ENCODE measurements around the gene KLHL30.

The KLHL30 gene

DNA sequence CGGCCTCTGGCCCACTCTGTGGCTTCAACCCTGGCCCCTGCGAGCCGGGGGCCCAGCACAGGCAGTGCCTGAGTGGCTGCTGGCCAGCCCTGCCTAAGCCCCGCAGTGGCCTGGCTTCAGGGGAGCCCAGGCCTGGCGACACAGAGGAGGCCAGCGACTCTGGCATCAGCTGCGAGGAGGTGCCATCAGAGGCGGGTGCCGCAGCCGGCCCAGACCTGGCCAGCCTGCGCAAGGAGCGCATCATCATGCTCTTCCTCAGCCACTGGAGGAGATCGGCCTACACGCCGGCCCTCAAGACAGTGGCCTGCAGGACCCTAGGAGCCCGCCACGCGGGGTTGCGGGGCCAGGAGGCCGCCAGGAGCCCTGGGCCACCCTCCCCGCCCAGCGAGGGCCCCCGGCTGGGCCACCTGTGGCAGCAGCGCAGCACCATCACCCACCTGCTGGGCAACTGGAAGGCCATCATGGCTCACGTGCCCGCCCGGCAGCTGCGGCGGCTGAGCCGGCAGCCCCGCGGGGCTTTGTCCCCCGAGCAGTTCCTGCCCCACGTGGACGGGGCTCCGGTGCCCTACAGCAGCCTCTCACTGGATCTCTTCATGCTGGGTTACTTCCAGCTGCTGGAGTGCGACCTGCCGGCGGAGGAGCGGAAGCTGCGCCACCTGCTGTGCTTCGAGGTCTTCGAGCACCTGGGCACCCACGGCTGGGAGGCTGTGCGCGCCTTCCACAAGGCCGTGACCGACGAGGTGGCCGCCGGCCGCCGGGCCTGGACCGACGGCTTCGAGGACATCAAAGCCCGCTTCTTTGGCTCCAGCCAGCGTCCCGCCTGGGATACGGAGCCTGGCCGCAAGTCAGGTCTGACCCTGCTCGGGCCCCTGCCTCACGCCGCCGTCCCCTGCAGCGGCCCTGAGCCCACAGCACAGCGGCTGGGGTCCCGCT, 7.5 kb upstream of the KLHL30 start:
- DNase-seq (ENCODE audit: low read depth in 1 of 2, low spot score in 1 of 2) = no peak

- no peak for DNase-seq (ENCODE audit: low read depth in 1 of 2, low spot score in 1 of 2)
These were observed 6.6 kb upstream of the KLHL30 start for GRCh38 chr2:238131761-238132462.

DNA sequence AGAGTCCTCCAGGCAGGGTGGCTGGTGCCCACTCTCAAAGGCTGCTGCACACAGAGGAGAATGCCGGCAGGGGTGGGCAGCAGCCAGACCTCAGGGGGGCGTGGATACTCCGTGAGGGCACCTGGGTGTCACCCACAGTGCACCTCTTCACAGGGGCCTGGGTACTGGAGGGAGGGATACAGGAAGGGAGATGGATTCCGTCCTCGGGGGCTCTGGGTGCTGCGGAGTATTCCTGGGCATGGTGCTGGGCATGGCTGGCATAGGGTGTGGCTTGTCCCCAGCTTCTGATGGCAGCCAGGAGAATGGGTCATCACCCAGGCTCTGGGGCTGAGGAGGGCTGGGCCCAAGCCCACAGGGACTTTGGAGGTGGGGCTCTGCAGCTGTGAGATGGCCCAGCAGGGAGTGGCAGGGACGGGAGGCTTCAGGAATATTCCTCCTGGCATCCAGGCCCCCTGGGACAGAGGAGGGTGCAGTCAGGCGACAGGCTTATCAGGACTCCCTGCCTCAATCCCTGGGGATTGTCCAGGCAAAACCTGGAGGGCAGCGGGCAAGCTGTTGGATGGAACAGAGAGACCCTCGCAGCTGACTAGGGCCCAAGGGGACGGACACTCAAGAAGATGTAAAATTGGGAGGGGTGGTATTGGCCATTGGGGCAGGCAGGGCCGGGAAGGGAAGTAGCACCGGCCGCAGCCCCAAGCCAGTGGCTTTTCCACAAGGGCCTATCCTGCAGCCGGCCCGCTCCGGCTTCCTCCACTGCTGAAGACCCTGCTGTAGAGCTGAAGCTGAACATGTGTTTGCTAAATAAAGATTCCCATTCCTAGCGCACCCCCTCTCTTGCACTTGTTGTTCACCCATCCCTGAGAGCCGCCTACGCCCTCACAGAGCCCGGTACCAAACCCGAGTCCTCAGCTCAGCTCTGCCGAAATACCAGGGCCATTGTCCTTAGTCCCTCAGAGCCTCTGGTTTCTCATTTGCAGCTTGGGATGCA, 5.7 kb upstream of the KLHL30 start:
- no peak for DNase-seq (ENCODE audit: low read depth in 1 of 2, low spot score in 1 of 2)

- DNase-seq (ENCODE audit: low read depth in 1 of 2, low spot score in 1 of 2) = no peak
These were observed 4.7 kb upstream of the KLHL30 start for GRCh38 chr2:238133499-238134392.

GRCh38 chr2:238134393-238134785, 4.1 kb upstream of the KLHL30 start:
- DNase-seq (ENCODE audit: low read depth in 1 of 2, low spot score in 1 of 2) = no peak

- DNase-seq (ENCODE audit: low read depth in 1 of 2, low spot score in 1 of 2) = no peak
These were observed 2.8 kb upstream of the KLHL30 start for GRCh38 chr2:238135601-238136150.

DNA sequence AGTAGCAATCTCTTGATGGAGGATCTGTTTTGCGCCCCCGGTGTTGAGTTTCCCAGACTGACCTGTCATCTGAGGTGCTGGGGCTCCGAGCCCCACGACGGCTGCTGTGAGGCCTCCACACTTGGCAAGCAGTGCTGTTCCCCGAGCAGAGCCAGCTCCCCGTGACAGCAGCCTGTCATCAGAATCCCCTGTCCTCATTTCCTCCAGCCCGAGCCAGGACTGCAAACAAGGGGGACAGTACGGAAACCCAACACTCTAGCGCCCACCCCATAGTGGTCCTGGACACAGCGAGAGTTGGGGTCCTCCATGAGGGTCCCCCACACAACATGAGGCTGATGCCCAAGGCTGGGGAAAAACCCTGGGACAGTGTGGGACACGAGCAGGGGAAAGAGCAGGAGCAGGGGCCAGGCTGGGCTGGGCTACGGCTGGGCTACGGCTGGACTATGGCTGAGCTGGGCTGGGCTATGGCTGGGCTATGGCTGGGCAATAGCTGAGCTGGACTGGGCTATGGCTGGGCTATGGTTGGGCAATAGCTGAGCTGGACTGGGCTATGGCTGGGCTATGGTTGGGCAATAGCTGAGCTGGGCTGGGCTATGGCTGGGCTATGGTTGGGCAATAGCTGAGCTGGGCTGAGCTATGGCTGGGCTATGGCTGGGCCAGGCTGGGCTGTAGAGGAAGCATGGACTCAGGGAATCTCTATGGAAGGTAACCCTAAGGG, 1.5 kb upstream of the KLHL30 start:
- DNase-seq (ENCODE audit: low read depth in 1 of 2, low spot score in 1 of 2) = no peak

GRCh38 chr2:238137885-238138284, 583 bp upstream of the KLHL30 start:
- no peak for DNase-seq (ENCODE audit: low read depth in 1 of 2, low spot score in 1 of 2)

- DNase-seq (ENCODE audit: low read depth in 1 of 2, low spot score in 1 of 2) = no peak
These were observed 950 bp downstream of the KLHL30 start for GRCh38 chr2:238139196-238140039.

DNA sequence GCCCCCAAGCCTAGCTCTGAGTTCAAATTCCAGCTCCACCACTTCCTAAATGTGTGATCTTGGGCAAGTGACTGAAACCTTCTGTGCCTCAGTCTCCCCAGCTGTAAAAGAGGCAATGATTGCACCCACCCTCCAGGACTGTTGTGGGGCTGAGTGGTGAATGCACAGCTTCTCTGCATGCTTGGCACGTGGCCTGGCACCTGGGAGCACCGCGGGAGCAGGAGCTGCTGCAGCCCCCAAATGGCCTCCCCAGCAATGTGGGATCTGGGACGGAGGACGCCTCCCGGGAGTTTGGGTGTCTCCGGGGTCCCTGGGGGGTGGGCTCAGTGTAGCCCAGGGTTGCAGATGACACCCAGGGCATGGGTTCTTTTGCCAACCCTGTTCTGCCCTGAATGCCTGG, 1.6 kb downstream of the KLHL30 start:
- DNase-seq (ENCODE audit: low read depth in 1 of 2, low spot score in 1 of 2) = no peak

DNA sequence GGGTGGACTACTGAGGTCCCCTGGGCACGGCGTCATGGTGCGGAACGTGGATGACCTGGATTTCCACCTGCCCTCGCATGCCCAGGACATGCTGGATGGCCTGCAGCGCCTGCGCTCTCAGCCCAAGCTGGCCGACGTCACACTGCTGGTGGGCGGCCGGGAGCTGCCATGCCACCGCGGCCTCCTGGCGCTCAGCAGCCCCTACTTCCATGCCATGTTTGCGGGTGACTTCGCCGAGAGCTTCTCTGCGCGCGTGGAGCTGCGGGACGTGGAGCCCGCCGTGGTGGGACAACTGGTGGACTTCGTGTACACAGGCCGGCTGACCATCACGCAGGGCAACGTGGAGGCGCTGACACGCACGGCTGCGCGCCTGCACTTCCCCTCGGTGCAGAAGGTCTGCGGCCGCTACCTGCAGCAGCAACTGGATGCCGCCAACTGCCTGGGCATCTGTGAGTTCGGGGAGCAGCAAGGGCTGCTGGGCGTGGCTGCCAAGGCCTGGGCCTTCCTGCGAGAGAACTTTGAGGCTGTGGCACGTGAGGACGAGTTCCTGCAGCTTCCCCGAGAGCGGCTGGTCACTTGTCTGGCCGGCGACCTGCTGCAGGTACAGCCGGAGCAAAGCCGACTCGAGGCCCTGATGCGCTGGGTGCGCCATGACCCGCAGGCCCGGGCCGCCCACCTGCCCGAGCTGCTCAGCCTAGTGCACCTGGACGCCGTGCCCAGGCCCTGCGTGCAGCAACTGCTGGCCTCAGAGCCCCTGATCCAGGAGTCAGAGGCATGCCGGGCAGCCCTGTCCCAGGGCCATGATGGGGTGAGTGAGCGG, 2.5 kb downstream of the KLHL30 start:
- DNase-seq (ENCODE audit: low read depth in 1 of 2, low spot score in 1 of 2) = no peak

DNA sequence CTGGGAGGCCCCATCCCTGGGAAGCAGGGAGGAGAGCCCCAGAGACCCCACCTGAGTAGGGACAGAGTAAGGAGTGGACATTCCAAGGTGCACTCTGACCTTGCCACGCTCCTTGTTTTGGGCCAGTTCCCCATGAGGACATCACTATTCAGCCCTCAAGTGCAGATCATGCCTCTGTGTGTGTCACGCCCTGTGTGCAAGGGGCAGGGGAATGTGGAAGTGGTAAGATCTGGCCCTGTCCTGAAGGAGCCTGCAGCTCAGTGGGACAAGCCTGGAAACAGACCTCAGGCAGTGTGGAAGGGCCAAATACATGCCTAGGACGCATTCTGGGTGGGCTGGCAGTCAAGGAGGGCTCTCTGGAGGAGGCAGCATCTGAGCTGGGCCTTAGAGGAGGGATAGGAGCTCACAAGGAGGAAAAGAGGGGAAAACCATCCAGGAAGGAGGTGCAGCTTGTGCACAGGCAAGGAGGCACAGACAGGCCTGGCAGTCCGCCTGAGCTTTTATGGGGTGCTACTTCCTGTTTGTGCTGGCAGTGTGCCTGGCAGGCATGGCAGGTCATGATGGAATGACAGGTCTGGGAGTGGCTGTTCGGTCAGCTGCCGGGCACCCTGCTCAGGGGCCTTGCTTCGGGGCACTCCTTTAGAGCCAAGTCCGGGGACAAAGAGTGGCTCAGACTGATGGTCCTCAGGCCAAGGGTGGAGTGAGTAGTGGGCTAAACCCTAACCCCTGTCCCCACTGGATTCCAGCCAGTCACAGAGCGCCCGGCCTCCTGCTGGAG, 3.3 kb downstream of the KLHL30 start:
- DNase-seq (ENCODE audit: low read depth in 1 of 2, low spot score in 1 of 2) = no peak

- DNase-seq (ENCODE audit: low read depth in 1 of 2, low spot score in 1 of 2) = no peak
These were observed 4.1 kb downstream of the KLHL30 start for GRCh38 chr2:238142382-238143205.

GRCh38 chr2:238143239-238143951, 4.9 kb downstream of the KLHL30 start:
- no peak for DNase-seq (ENCODE audit: low read depth in 1 of 2, low spot score in 1 of 2)

GRCh38 chr2:238144262-238144661, 5.8 kb downstream of the KLHL30 start:
- no peak for DNase-seq (ENCODE audit: low read depth in 1 of 2, low spot score in 1 of 2)

Measured in stimulated activated CD4-positive, alpha-beta T cell treated with anti-CD3 and anti-CD28 coated beads, Interleukin-15, amount 100 ng/mL, for 1 hour (primary cell).